ENCODE measurements around the gene IFI16.

The IFI16 gene

GRCh38 chr1:159009704-159010361 lies at the start of gene IFI16:
TSS of gene IFI16 (plus strand) at chr1:159009907. CDS start at chr1:159014681, 4,774 bp downstream.
- TF ChIP-seq CTCF (IDR thresholded peaks at IDR 0.05; ENCODE audit: borderline replicate concordance, extremely low read depth, low read length, poor library complexity, severe bottlenecking) (no peak), EZH2 (IDR thresholded peaks at IDR 0.05; ENCODE audit: borderline replicate concordance, low read depth, low read length, severe bottlenecking) (no peak)
- H4K20me1 ChIP-seq (ENCODE audit: insufficient read depth, low read length) = no peaks in the 10 kb centered on the region
- H3K9me3 ChIP-seq (ENCODE audit: insufficient read depth, low read length, severe bottlenecking) = no peaks in the 10 kb centered on the region
- no peaks in the 10 kb centered on the region for H3K27me3 ChIP-seq (ENCODE audit: insufficient read depth, low read length, poor library complexity)
- peaks cover 14% of the 10 kb centered on the region for H3K36me3 ChIP-seq (ENCODE audit: insufficient read depth, low read length)
- ATAC-seq (ENCODE audit: insufficient read depth, low read depth) = peak; percentile 65
- H3K4me2 ChIP-seq (ENCODE audit: insufficient read depth, low read length) = peak within 1 kb of the TSS; percentile 62
- peak within 1 kb of the TSS; percentile 55 for H2AFZ ChIP-seq (ENCODE audit: low read depth, low read length)
- DNase-seq = peak; percentile 81
- H3K4me3 ChIP-seq (ENCODE audit: low read depth in 1 of 2, low read length in 2 of 2) = peak within 1 kb of the TSS; percentile 64 to 69
- H3K79me2 ChIP-seq (ENCODE audit: insufficient read depth, low read length) = peaks cover 58% of the 10 kb centered on the region
- H3K9ac ChIP-seq (ENCODE audit: low read depth, low read length) = peak within 1 kb of the TSS; percentile 82
- H3K27ac ChIP-seq (ENCODE audit: low read length) = peak within 1 kb of the TSS; percentile 97
- H3K4me1 ChIP-seq (ENCODE audit: insufficient read depth, low read length) = peaks cover 44% of the 10 kb centered on the region

DNA sequence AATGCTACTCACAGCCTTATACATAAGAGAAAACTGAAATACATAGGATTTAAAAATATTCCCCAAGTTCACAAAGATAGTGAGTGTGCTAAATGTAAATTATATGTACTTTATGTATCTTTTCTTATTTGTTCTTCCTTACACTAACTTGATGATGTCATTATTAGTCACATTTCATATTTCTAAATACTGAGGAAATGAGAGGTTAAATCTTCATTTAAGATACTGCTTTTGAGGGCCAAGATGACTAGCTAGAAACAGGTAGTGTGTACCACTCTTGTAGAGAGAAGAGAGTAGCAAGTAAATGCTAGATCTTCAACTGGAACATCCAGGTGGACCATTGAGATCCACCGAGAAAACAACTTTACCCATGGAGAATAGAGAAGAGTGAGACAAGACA lies 48.5 kb upstream of the IFI16 start:
- no peak overlapping the region for H2AFZ ChIP-seq (ENCODE audit: low read depth, low read length)
- TF ChIP-seq EZH2 (IDR thresholded peaks at IDR 0.05; ENCODE audit: borderline replicate concordance, low read depth, low read length, severe bottlenecking) = no peak
- TF ChIP-seq CTCF (IDR thresholded peaks at IDR 0.05; ENCODE audit: borderline replicate concordance, extremely low read depth, low read length, poor library complexity, severe bottlenecking) = no peak
- H3K27ac ChIP-seq (ENCODE audit: low read length) = no peak overlapping the region
- H3K36me3 ChIP-seq (ENCODE audit: insufficient read depth, low read length) = no peaks in the 10 kb centered on the region
- ATAC-seq (ENCODE audit: insufficient read depth, low read depth) (no peak), DNase-seq (no peak)
- H4K20me1 ChIP-seq (ENCODE audit: insufficient read depth, low read length) = no peaks in the 10 kb centered on the region
- H3K9me3 ChIP-seq (ENCODE audit: insufficient read depth, low read length, severe bottlenecking) = no peaks in the 10 kb centered on the region
- H3K4me2 ChIP-seq (ENCODE audit: insufficient read depth, low read length) = no peak overlapping the region
- no peaks in the 10 kb centered on the region for H3K4me1 ChIP-seq (ENCODE audit: insufficient read depth, low read length)
- H3K4me3 ChIP-seq (ENCODE audit: low read depth in 1 of 2, low read length in 2 of 2) = no peak overlapping the region
- no peaks in the 10 kb centered on the region for H3K79me2 ChIP-seq (ENCODE audit: insufficient read depth, low read length)
- peaks cover 17% of the 10 kb centered on the region for H3K27me3 ChIP-seq (ENCODE audit: insufficient read depth, low read length, poor library complexity)
- no peak overlapping the region for H3K9ac ChIP-seq (ENCODE audit: low read depth, low read length)

GRCh38 chr1:158962983-158963382 lies 46.7 kb upstream of the IFI16 start:
- Histone ChIP-seq H3K79me2 (ENCODE audit: insufficient read depth, low read length) (no peaks in the 10 kb centered on the region), H3K36me3 (ENCODE audit: insufficient read depth, low read length) (no peaks in the 10 kb centered on the region), H3K27me3 (ENCODE audit: insufficient read depth, low read length, poor library complexity) (peaks cover 17% of the 10 kb centered on the region), H3K9ac (ENCODE audit: low read depth, low read length) (no peak overlapping the region), H3K4me2 (ENCODE audit: insufficient read depth, low read length) (no peak overlapping the region), H3K9me3 (ENCODE audit: insufficient read depth, low read length, severe bottlenecking) (no peaks in the 10 kb centered on the region), H4K20me1 (ENCODE audit: insufficient read depth, low read length) (no peaks in the 10 kb centered on the region), H3K4me3 (ENCODE audit: low read depth in 1 of 2, low read length in 2 of 2) (no peak overlapping the region), H3K27ac (ENCODE audit: low read length) (no peak overlapping the region), H2AFZ (ENCODE audit: low read depth, low read length) (no peak overlapping the region), H3K4me1 (ENCODE audit: insufficient read depth, low read length) (no peaks in the 10 kb centered on the region)
- TF ChIP-seq CTCF (IDR thresholded peaks at IDR 0.05; ENCODE audit: borderline replicate concordance, extremely low read depth, low read length, poor library complexity, severe bottlenecking) = no peak
- no peak for TF ChIP-seq EZH2 (IDR thresholded peaks at IDR 0.05; ENCODE audit: borderline replicate concordance, low read depth, low read length, severe bottlenecking)
- no peak for DNase-seq
- no peak for ATAC-seq (ENCODE audit: insufficient read depth, low read depth)

All from DND-41 (cell line).